Fibroblast of the aortic adventitia (primary cell): ENCODE measurements around the gene MYLK. TPM values are rescaled to one million over a fixed set of nuclear protein-coding genes. Genes with fewer than 3 reads are reported as not detected.
A peak's percentile ranks its signal among the peaks of the same experiment; 100 is the strongest.

Experiments used
- DNase-seq: peaks from one replicate; pipeline ENCODE4 v3.0.0-alpha.2; 2010; ENCODE audit warnings: low read depth
- H3K4me3 ChIP-seq: 2 replicates; pipeline ENCODE4 v1.5.1; 2011; ENCODE audit warnings: low read depth, mild to moderate bottlenecking, control low read depth, low read length, moderate library complexity
- CTCF ChIP-seq: IDR thresholded peaks from 2 replicates; pipeline ENCODE4 v1.5.1; 2011; ENCODE audit warnings: mild to moderate bottlenecking, low read length, control low read depth, inconsistent platforms; ENCODE audit not compliant: insufficient read depth
- total RNA-seq: library from RNA; depleted of rRNA; stranded (reverse); fragments of >200 nt; gene quantifications from 2 replicates; pipeline ENCODE4 v1.2.3, GENCODE V29; 2012; ENCODE audit warnings: low replicate concordance

MYLK gene
- total RNA-seq, 1 donor, result 74.7 TPM

- DNase-seq, result no peak
- no peak overlapping the region for H3K4me3 ChIP-seq
- no peak for TF ChIP-seq CTCF
Measured at GRCh38 chr3:123862152-123862551, 22.0 kb downstream of the MYLK start.

GRCh38 chr3:123861081-123861836, 22.9 kb downstream of the MYLK start:
- no peak for DNase-seq
- no peak for TF ChIP-seq CTCF
- no peak overlapping the region for H3K4me3 ChIP-seq

- H3K4me3 ChIP-seq, result no peak overlapping the region
- DNase-seq, result peak; percentile 14
- no peak for TF ChIP-seq CTCF
Measured at GRCh38 chr3:123859177-123859576, 25.0 kb downstream of the MYLK start.

- no peak for TF ChIP-seq CTCF
- no peak overlapping the region for H3K4me3 ChIP-seq
- DNase-seq, result no peak
Measured at GRCh38 chr3:123854905-123855304, 29.2 kb downstream of the MYLK start.

GRCh38 chr3:123853686-123854372, 30.3 kb downstream of the MYLK start:
- TF ChIP-seq CTCF, result no peak
- H3K4me3 ChIP-seq, result no peak overlapping the region
- peak; percentile 13 for DNase-seq

- DNase-seq, result no peak
- H3K4me3 ChIP-seq, result no peak overlapping the region
- TF ChIP-seq CTCF, result no peak
Measured at GRCh38 chr3:123847209-123847608, 36.9 kb downstream of the MYLK start.

- DNase-seq, result peak; percentile 6
- no peak overlapping the region for H3K4me3 ChIP-seq
- TF ChIP-seq CTCF, result no peak
Measured at GRCh38 chr3:123843668-123844067, 40.5 kb downstream of the MYLK start.
